ENCODE results near the gene TMEM187.
A peak's percentile ranks its signal among the peaks of the same experiment; 100 is the strongest.

TMEM187 gene

GRCh38 chrX:153934148-153934761 lies 38.3 kb upstream of the TMEM187 start:
- DNase-seq = no peak

GRCh38 chrX:153934762-153935325 lies 37.7 kb upstream of the TMEM187 start, which contains the start of gene NAA10:
Gene NAA10, minus strand, starts transcription at chrX:153935037. Its CDS starts 133 bp downstream, at chrX:153934904.
- DNase-seq = peak in 50 of 58 donors; percentile 1 to 78 (median 50)

- DNase-seq = no peak
These were observed 37.2 kb upstream of the TMEM187 start for GRCh38 chrX:153935326-153935851.

- no peak for DNase-seq
These were observed 35.5 kb upstream of the TMEM187 start for GRCh38 chrX:153937056-153937455.

- no peak for DNase-seq
These were observed 34.2 kb upstream of the TMEM187 start for GRCh38 chrX:153938226-153938786.

- DNase-seq = no peak
These were observed 33.0 kb upstream of the TMEM187 start for GRCh38 chrX:153939573-153939972.

GRCh38 chrX:153941336-153942252 lies 31.0 kb upstream of the TMEM187 start:
- DNase-seq = no peak

- peak in 35 of 58 donors; percentile 3 to 61 (median 25) for DNase-seq
These were observed 28.3 kb upstream of the TMEM187 start, which contains the start of gene RENBP for GRCh38 chrX:153944140-153944799. Gene RENBP, minus strand, starts transcription at chrX:153944643. Its CDS starts 33 bp downstream, at chrX:153944610.

GRCh38 chrX:153944800-153945150 lies 27.8 kb upstream of the TMEM187 start:
- DNase-seq = no peak

- DNase-seq = no peak
These were observed 26.3 kb upstream of the TMEM187 start for GRCh38 chrX:153945956-153946943.

- peak in 38 of 58 donors; percentile 1 to 70 (median 30) for DNase-seq
These were observed 25.4 kb upstream of the TMEM187 start for GRCh38 chrX:153947009-153947769.

GRCh38 chrX:153948002-153948466 lies 24.5 kb upstream of the TMEM187 start:
- no peak for DNase-seq

GRCh38 chrX:153948847-153949805 lies 23.4 kb upstream of the TMEM187 start:
- DNase-seq = peak in 4 of 58 donors; percentile 2 to 19 (median 6)

- no peak for DNase-seq
These were observed 22.4 kb upstream of the TMEM187 start for GRCh38 chrX:153950127-153950526.

GRCh38 chrX:153951683-153952372 lies 20.7 kb upstream of the TMEM187 start:
- no peak for DNase-seq

GRCh38 chrX:153952373-153953026 lies 20.1 kb upstream of the TMEM187 start:
- no peak for DNase-seq

All from anterior cingulate cortex (tissue), 58 donors.